Head of caudate nucleus (tissue), 42 donors: Measurements from ENCODE around the gene TOM1L2.

Experiments used
- DNase-seq, 42 donors: peaks; one replicate each; pipeline versions ENCODE4 v3.0.0 to v3.0.0-alpha.2; 2020 to 2021; ENCODE audit warnings: mixed read lengths in 7 of 42
- intact Hi-C: fragments of 100-400 bp; cut with DNase I; formaldehyde crosslinking; loops from one replicate; pipeline ENCODE4 v1.15.0; 2022

Gene TOM1L2

DNA sequence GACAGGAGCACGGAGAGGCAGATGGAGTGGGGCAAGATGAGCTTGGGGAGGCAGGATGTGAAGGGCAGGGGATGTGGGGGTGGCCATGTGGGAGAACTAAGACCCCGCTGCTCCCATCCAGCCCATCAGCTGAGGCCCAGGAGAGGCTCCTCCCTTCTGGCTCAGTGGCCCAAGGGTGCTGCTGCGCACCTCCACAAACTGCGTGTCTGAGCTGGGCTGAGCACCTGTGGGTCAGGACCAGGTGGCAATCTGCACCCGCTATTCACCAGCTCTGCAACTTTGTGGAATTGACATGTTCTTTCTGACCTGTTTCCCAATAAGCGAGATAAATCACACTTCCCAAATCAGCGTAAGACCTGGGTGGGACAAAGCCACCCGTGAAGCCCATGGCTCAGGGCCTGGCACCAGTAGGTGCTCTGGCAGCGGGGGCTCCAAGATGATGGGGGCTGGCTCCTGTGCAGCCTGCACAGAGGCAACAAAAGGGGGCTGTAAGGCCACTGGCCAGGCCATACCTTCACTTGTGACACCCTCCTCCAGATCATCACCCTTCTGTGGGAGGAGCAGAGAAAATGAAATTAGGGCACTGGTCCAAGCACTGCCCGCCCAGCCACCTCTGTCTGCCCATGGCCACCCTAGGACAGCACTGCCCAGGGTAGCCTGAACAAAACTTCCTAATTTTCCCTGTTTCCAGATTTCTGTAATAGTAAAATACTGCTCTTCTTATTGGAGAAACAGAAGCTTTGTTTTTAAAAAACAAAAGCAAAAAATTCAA lies 123.7 kb downstream of the TOM1L2 start:
- no peak for DNase-seq
- intact Hi-C loops = no loop called here

DNA sequence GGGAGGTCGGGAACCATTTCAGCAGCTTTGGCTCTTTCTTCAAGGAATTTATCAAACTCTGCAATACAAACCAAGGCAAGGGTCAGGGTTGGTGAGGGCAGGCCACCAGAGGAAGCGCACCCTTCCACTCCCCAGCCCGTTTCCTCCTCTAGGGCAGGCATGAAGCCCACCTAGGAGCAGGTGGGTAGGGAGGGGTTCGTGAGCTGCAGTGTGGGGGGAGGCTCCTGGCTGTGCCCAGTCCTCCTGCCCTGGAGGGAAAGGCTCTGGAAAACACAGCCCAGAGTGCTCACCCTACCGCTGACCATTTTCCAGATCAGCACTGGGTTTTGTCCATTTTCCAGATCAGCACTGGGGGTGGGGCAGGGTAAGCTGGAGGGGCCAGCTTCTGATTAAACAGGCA lies 124.5 kb downstream of the TOM1L2 start:
- no peak for DNase-seq
- intact Hi-C loops = no loop called here

- DNase-seq = no peak
- intact Hi-C loops = no loop called here
Measured at GRCh38 chr17:17847118-17847689, 125.0 kb downstream of the TOM1L2 start.

- intact Hi-C loops = no loop called here
- DNase-seq = no peak
Measured at GRCh38 chr17:17846645-17847044, 125.6 kb downstream of the TOM1L2 start.

DNA sequence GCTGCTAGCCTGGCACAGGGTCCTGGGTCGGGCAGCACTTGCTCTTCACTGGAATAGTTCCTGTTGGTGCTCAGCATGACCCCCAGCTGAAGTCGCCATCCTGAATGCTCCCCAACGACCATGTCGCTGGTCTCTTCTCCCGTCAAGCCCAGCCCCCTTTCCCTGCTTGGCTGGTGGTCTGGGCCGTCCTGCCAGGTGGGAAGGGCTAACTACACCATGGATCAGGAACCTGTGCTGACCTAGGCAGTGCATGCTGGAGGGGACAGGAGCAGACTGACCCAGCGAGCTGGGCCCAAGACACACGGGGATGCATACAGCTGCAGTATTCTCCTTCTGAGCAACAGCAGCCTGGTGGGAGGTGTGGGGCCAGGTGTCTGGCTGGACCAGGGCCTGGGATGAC lies 126.2 kb downstream of the TOM1L2 start:
- intact Hi-C loops = no loop called here

DNA sequence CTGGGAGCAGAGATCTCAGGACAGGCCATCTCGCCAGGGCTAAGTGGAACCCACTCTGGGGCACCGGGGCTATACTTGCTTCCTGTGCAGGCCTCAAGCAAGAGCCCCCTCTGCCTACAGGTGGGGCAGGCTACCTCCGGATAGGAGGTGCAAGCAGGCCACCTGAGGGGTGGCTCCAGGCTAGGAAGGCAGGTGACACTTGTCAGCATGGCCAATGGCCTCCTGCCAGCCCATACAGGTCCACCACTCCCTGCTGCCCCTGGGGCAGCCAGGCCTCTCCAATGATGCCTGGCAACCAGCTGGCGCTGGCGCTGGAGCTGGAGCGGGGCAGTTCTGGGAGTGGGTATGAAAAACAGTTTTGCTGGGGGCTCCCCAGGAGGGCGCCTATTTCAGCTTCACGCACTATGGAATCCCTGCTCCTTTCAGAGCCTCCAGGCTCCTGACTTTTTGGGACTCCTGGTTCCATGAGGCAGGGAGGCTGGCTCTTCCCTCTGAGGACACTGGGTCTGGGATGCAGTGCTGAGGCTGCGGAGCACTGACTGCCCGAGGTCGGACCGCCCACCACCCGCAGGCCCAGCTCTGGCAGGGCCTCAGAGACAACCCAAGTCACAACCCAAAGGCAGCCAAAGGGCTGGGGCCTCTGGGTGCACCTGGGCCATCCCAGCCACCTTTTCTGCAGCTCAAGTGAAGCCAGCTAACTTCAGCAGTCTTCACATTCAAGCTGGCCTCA lies 127.0 kb downstream of the TOM1L2 start:
- intact Hi-C loops = no loop called here
- no peak for DNase-seq

More for the DNA sequence above, 126.2 kb downstream of the TOM1L2 start:
- DNase-seq = no peak

- peak in 31 of 42 donors; percentile 45 to 84 (median 68) for DNase-seq
- intact Hi-C loops = no loop called here
Measured at GRCh38 chr17:17844500-17844899, 127.7 kb downstream of the TOM1L2 start.

- intact Hi-C loops = no loop called here
- DNase-seq = no peak
Measured at GRCh38 chr17:17844079-17844478, 128.1 kb downstream of the TOM1L2 start.

DNA sequence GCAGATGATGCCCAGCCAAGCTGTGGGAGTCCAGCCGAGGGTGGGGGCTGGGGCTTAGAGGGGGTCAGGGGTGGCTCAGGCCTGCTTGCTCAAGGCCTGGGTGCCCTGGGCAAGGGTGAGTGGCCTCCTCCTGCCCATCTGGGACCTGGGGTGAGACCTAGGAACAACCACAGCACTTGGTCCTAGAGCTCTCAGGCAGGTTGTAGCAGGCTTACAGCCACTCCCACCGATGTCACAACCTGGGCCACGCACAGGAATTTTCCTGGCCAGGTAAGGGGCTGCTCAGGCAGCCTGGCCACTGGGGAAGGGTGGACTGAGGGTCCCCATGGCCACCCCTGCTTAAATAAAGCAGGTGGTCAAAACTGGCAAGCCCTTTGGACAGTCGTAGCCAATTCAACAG lies 129.1 kb downstream of the TOM1L2 start:
- intact Hi-C loops = no loop called here
- DNase-seq = no peak

GRCh38 chr17:17842111-17842876 lies 129.9 kb downstream of the TOM1L2 start:
- intact Hi-C loops = no loop called here
- DNase-seq = no peak

GRCh38 chr17:17841601-17842025 lies 130.6 kb downstream of the TOM1L2 start:
- intact Hi-C loops = loop anchor here (2.0 kb wide), 1 partner anchor 19 kb away; no protein-coding TSS in a partner anchor
- peak in 3 of 42 donors; percentile 8 to 50 (median 47) for DNase-seq

- intact Hi-C loops = loop anchor here (2.0 kb wide), 1 partner anchor 18 kb away; no protein-coding TSS in a partner anchor
- DNase-seq = peak in 30 of 42 donors; percentile 27 to 88 (median 66)
Measured at GRCh38 chr17:17840751-17841591, 131.2 kb downstream of the TOM1L2 start.

GRCh38 chr17:17839791-17840707 lies 132.2 kb downstream of the TOM1L2 start:
- peak; percentile 69 to 96 (median 92) for DNase-seq
- intact Hi-C loops = loop anchor here (2.0 kb wide), 1 partner anchor 17 kb away; no protein-coding TSS in a partner anchor

GRCh38 chr17:17837966-17838962 lies 133.9 kb downstream of the TOM1L2 start:
- DNase-seq = peak in 32 of 42 donors; percentile 26 to 82 (median 66)
- intact Hi-C loops = no loop called here

DNA sequence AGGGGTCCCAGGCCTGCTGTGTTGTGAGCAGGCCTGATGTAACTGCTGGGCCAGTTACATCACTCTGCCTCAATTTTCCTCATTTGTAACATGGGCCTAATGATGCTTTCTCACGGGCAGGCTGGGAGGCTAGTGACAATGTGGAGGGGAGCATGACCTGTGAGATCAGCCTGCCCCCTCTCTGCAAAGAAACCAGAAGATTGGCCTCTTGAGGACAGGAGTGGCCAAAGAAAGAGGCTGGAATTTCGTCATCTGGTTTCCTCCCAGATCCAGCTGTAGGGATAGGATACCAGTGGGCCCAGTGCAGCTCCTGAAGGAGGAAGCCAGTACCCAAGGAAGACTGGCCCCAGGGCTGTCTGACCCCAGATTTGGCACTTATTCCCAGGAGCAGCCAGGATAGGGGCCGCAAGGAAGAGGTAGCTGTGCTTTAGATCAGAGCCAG lies 134.8 kb downstream of the TOM1L2 start:
- peak in 2 of 42 donors; percentile 28 to 45 for DNase-seq
- intact Hi-C loops = no loop called here
